Measurements from ENCODE around the gene PSMD8. TPM values are rescaled to one million over a fixed set of nuclear protein-coding genes. Genes with fewer than 3 reads are reported as not detected.

PSMD8 gene
- total and polyA plus RNA-seq, 4 donors, result 89.3 to 134 (median 119) TPM

GRCh38 chr19:38386300-38386970 is 12.1 kb downstream of the PSMD8 start (continued):
- TF ChIP-seq YY1 (IDR thresholded peaks at IDR 0.05) (no peak), ZBTB33 (IDR thresholded peaks at IDR 0.05) (no peak)
- TF ChIP-seq, protein P1, sequence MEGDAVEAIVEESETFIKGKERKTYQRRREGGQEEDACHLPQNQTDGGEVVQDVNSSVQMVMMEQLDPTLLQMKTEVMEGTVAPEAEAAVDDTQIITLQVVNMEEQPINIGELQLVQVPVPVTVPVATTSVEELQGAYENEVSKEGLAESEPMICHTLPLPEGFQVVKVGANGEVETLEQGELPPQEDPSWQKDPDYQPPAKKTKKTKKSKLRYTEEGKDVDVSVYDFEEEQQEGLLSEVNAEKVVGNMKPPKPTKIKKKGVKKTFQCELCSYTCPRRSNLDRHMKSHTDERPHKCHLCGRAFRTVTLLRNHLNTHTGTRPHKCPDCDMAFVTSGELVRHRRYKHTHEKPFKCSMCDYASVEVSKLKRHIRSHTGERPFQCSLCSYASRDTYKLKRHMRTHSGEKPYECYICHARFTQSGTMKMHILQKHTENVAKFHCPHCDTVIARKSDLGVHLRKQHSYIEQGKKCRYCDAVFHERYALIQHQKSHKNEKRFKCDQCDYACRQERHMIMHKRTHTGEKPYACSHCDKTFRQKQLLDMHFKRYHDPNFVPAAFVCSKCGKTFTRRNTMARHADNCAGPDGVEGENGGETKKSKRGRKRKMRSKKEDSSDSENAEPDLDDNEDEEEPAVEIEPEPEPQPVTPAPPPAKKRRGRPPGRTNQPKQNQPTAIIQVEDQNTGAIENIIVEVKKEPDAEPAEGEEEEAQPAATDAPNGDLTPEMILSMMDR (IDR thresholded peaks at IDR 0.05; ENCODE audit: low read depth, low read length, missing input control), result no peak

- Histone ChIP-seq H3K27ac (ENCODE audit: low read depth in 1 of 2, low read length in 2 of 2) (no peak overlapping the region), H3K36me3 (ENCODE audit: control insufficient read depth in 4 of 4, insufficient read depth in 3 of 4, low read depth in 1 of 4, low read length in 3 of 4) (peaks cover 0 to 19% (median 9%) of the 10 kb centered on the region in 4 donors), H3K4me3 (ENCODE audit: low read depth in 1 of 3, low read length in 3 of 3) (peak overlapping the region in 1 of 3 donors; percentile 40), H3K27me3 (ENCODE audit: control insufficient read depth in 4 of 4, insufficient read depth in 4 of 4, low read length in 3 of 4) (no peaks in the 10 kb centered on the region), H3K4me1 (ENCODE audit: control insufficient read depth in 4 of 4, insufficient read depth in 4 of 4, low read length in 3 of 4) (peaks cover 7 to 23% (median 16%) of the 10 kb centered on the region in 4 donors), H3K9ac (ENCODE audit: low read depth in 1 of 2, low read length in 2 of 2) (no peak overlapping the region), H3K9me3 (ENCODE audit: control insufficient read depth in 4 of 4, low read length in 3 of 4) (no peaks in the 10 kb centered on the region)
- DNase-seq (ENCODE audit: low spot score), result no peak
- TF ChIP-seq YY1 (IDR thresholded peaks at IDR 0.05), result no peak
- 11% methylated on average over 36 of the region's 36 CpGs for WGBS
Observed at GRCh38 chr19:38386971-38387549, 12.7 kb downstream of the PSMD8 start.

- DNase-seq (ENCODE audit: low spot score), result peak; percentile 82
- Histone ChIP-seq H3K27ac (ENCODE audit: low read depth in 1 of 2, low read length in 2 of 2) (no peak within 1 kb of the TSS), H3K9ac (ENCODE audit: low read depth in 1 of 2, low read length in 2 of 2) (no peak within 1 kb of the TSS), H3K9me3 (ENCODE audit: control insufficient read depth in 4 of 4, low read length in 3 of 4) (no peaks in the 10 kb centered on the region), H3K27me3 (ENCODE audit: control insufficient read depth in 4 of 4, insufficient read depth in 4 of 4, low read length in 3 of 4) (no peaks in the 10 kb centered on the region), H3K4me3 (ENCODE audit: low read depth in 1 of 3, low read length in 3 of 3) (peak within 1 kb of the TSS in 2 of 3 donors; percentile 4 to 40), H3K4me1 (ENCODE audit: control insufficient read depth in 4 of 4, insufficient read depth in 4 of 4, low read length in 3 of 4) (peaks cover 7 to 23% (median 16%) of the 10 kb centered on the region in 4 donors), H3K36me3 (ENCODE audit: control insufficient read depth in 4 of 4, insufficient read depth in 3 of 4, low read depth in 1 of 4, low read length in 3 of 4) (peaks cover 0 to 14% (median 6%) of the 10 kb centered on the region in 4 donors)
- 3% methylated on average over 51 of the region's 51 CpGs for WGBS
- TF ChIP-seq EGR1 (IDR thresholded peaks at IDR 0.05; ENCODE audit: low read depth in 2 of 2), result no peak
- no peak for TF ChIP-seq YY1 (IDR thresholded peaks at IDR 0.05)
- no peak for TF ChIP-seq FOXA2 (IDR thresholded peaks at IDR 0.05)
- TF ChIP-seq, protein P2, sequence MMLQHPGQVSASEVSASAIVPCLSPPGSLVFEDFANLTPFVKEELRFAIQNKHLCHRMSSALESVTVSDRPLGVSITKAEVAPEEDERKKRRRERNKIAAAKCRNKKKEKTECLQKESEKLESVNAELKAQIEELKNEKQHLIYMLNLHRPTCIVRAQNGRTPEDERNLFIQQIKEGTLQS (IDR thresholded peaks at IDR 0.05), result no peak
- TF ChIP-seq TAF1 (conservative IDR thresholded peaks at IDR 0.05), result no peak
- no peak for TF ChIP-seq HNF4A (conservative IDR thresholded peaks at IDR 0.05)
- TF ChIP-seq, protein P1 (IDR thresholded peaks at IDR 0.05; ENCODE audit: low read depth, low read length, missing input control), result no peak
- no peak for TF ChIP-seq JUND (IDR thresholded peaks at IDR 0.05)
- TF ChIP-seq SP1 (IDR thresholded peaks at IDR 0.05), result no peak
- no peak for TF ChIP-seq REST (IDR thresholded peaks at IDR 0.05)
- no peak for TF ChIP-seq MAX (IDR thresholded peaks at IDR 0.05)
- no peak for TF ChIP-seq ZBTB33 (IDR thresholded peaks at IDR 0.05)
- no peak for TF ChIP-seq GABPA (IDR thresholded peaks at IDR 0.05 in 1 of 2, conservative IDR thresholded peaks at IDR 0.05 in 1 of 2)
Observed at GRCh38 chr19:38387550-38388348, 13.4 kb downstream of the PSMD8 start, which contains the start of gene GGN. TSS of gene GGN (minus strand) at chr19:38388034. CDS start at chr19:38387261, 773 bp downstream.

Data from liver (tissue), 9 donors.